MCF 10A (cell line): ENCODE measurements around the gene PPP2R5C. TPM values are rescaled to one million over a fixed set of nuclear protein-coding genes. Genes with fewer than 3 reads are reported as not detected.
A peak's percentile ranks its signal among the peaks of the same experiment; 100 is the strongest.
"Not testable (repeated sequence)": the region's sequence is repeated elsewhere in the genome, so short reads cannot be mapped to it uniquely, and the experiment has no call there.

ENCODE experiments used
- Bru-seq: library from RNA; stranded (reverse); fragments of 400-500 nt; gene quantifications from one replicate; lab custom pipeline; 2021; lab: Mats Ljungman, UMichigan
- BruChase-seq, 2 experiments: library from RNA; stranded (reverse); fragments of 400-500 nt; gene quantifications; one replicate each; lab custom pipeline; 2021; lab: Mats Ljungman, UMichigan
- BruUV-seq: library from RNA; stranded (reverse); fragments of 400-500 nt; replicated peaks from 2 replicates; lab custom pipeline; 2021; lab: Mats Ljungman, UMichigan
- CTCF ChIA-PET: fragments of 300-600 bp; sonication (Branson Sonifier 250); formaldehyde crosslinking; extraction: SDS; loops from one replicate; lab custom pipeline; 2021; ENCODE audit warnings: antibody characterized with exemption, inconsistent platforms; lab: Yijun Ruan, JAX
- POLR2A ChIA-PET: fragments of 300-600, 350-650 bp; sonication (Branson Sonifier 250); formaldehyde crosslinking; extraction: SDS; loops from one replicate; lab custom pipeline; 2020; ENCODE audit warnings: antibody characterized with exemption, inconsistent platforms; lab: Yijun Ruan, JAX
- DNase-seq: peaks from one replicate; pipeline ENCODE4 v3.0.0-alpha.2; 2018; ENCODE audit not compliant: unreplicated experiment
- H3K27ac Mint-ChIP-seq: one replicate; pipeline ENCODE4 v1.8.0; 2022; ENCODE audit warnings: mild to moderate bottlenecking, low read depth, mixed read lengths; ENCODE audit not compliant: unreplicated experiment
- H3K27me3 Mint-ChIP-seq: one replicate; pipeline ENCODE4 v1.8.0; 2022; ENCODE audit warnings: mixed read lengths; ENCODE audit not compliant: insufficient read depth, unreplicated experiment
- H3K36me3 Mint-ChIP-seq: one replicate; pipeline ENCODE4 v1.8.0; 2022; ENCODE audit warnings: mild to moderate bottlenecking, moderate library complexity, mixed read lengths; ENCODE audit not compliant: insufficient read depth, unreplicated experiment
- H3K4me1 Mint-ChIP-seq: one replicate; pipeline ENCODE4 v1.8.0; 2022; ENCODE audit warnings: mixed read lengths; ENCODE audit not compliant: insufficient read depth, unreplicated experiment
- H3K4me3 Mint-ChIP-seq: one replicate; pipeline ENCODE4 v1.8.0; 2022; ENCODE audit warnings: mild to moderate bottlenecking, moderate library complexity, mixed read lengths; ENCODE audit not compliant: unreplicated experiment
- H3K9me3 Mint-ChIP-seq: one replicate; pipeline ENCODE4 v1.8.0; 2022; ENCODE audit warnings: mixed read lengths; ENCODE audit not compliant: unreplicated experiment
- CTCF ChIP-seq: fragments of 200-600 bp; IDR thresholded peaks from one replicate; pipeline ENCODE4 v1.8.0; 2022; ENCODE audit warnings: antibody characterized with exemption, mild to moderate bottlenecking; ENCODE audit not compliant: unreplicated experiment
- intact Hi-C: fragments of 100-400 bp; cut with micrococcal nuclease; formaldehyde crosslinking; loops from 2 replicates; pipeline ENCODE4 v1.14.1; 2022
- long read RNA-seq: library from polyadenylated mRNA; stranded (forward); transcript quantifications from one replicate; pipeline ENCODE4 v2.0.0, GENCODE V29; 2022
- total RNA-seq: library from RNA; stranded (reverse); gene quantifications from 2 replicates; pipeline ENCODE4 v1.2.3, GENCODE V29; 2022

The PPP2R5C gene
- total RNA-seq, result 118 and 122 TPM in 2 replicates
- Bru-seq, nascent RNA, result percentile 77 among the genes with signal in this experiment
- BruChase-seq, experiment 1, labeled RNA remaining after a 6-hour chase, result percentile 80 among the genes with signal in this experiment
- percentile 74 among the genes with signal in this experiment for BruChase-seq, experiment 2, labeled RNA remaining after a 2-hour chase
- long read RNA-seq, full-length matches to known transcripts, result 127 of 160 reads
- long read RNA-seq, partial matches to known transcripts, result 9 of 160 reads
- long read RNA-seq, other reads (novel, unspliced or antisense), result 24 of 160 reads

GRCh38 chr14:101761032-101761880, at the start of gene PPP2R5C:
TSS of gene PPP2R5C (plus strand) at chr14:101761709. CDS start at chr14:101761894, 185 bp downstream.
- peaks cover 32% of the 10 kb centered on the region for H3K36me3 Mint-ChIP-seq
- ChIA-PET POLR2A (interaction anchor here (0.6 to 2.9 kb wide), 8 partner anchors 29 to 218 kb away, joined by 3 to 50 read pairs (median 10); no protein-coding TSS in a partner anchor), CTCF (interaction anchor here (0.5 to 1.7 kb wide), 2 partner anchors 10 to 332 kb away, joined by 5 to 10 read pairs; no protein-coding TSS in a partner anchor)
- no peaks in the 10 kb centered on the region for H3K27me3 Mint-ChIP-seq
- peak within 1 kb of the TSS; percentile 76 for H3K4me3 Mint-ChIP-seq
- H3K9me3 Mint-ChIP-seq, result peaks cover 6% of the 10 kb centered on the region
- no peak for TF ChIP-seq CTCF
- peak; percentile 87 for DNase-seq
- peaks cover 20% of the 10 kb centered on the region for H3K4me1 Mint-ChIP-seq
- intact Hi-C loops, result loop anchor here (2.0 to 5.0 kb wide), 2 partner anchors 28 to 39 kb away; no protein-coding TSS in a partner anchor
- BruUV-seq, result no TSS peak
- no peak within 1 kb of the TSS for H3K27ac Mint-ChIP-seq

GRCh38 chr14:101711857-101712233, 49.7 kb upstream of the PPP2R5C start:
- H3K27ac Mint-ChIP-seq, CTCF ChIA-PET, H3K27me3 Mint-ChIP-seq, POLR2A ChIA-PET, DNase-seq, BruUV-seq, H3K4me1 Mint-ChIP-seq, H3K4me3 Mint-ChIP-seq, H3K36me3 Mint-ChIP-seq, intact Hi-C loops, H3K9me3 Mint-ChIP-seq: not testable (repeated sequence)

DNA sequence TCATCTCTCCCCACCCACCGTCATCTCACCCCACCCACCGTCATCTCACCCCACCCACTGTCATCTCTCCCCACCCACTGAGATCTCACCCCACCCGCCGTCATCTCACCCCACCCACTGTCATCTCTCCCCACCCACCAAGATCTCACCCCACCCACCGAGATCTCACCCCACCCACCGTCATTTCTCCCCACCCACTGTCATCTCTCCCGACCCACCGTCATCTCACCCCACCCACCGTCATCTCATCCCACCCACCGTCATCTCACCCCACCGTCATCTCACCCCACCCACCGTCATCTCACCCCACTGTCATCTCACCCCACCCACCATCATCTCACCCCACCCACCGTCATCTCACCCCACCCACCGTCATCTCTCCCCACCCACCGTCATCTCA, 49.2 kb upstream of the PPP2R5C start:
- CTCF ChIA-PET, H3K4me1 Mint-ChIP-seq, DNase-seq, H3K9me3 Mint-ChIP-seq, POLR2A ChIA-PET, H3K36me3 Mint-ChIP-seq, H3K27me3 Mint-ChIP-seq, H3K4me3 Mint-ChIP-seq, H3K27ac Mint-ChIP-seq, BruUV-seq, intact Hi-C loops: not testable (repeated sequence)

DNA sequence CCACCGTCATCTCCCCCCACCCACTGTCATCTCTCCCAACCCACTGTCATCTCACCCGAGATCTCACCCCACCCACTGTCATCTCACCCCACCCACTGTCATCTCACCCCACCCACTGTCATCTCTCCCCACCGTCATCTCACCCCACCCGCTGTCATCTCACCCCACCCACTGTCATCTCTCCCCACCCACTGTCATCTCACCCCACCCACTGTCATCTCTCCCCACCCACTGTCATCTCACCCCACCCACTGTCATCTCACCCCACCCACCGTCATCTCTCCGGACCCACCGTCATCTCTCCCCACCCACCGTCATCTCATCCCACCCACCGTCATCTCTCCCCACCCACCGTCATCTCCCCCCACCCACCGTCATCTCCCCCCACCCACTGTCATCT, 48.4 kb upstream of the PPP2R5C start:
- CTCF ChIA-PET, H3K4me1 Mint-ChIP-seq, DNase-seq, H3K4me3 Mint-ChIP-seq, H3K27me3 Mint-ChIP-seq, H3K9me3 Mint-ChIP-seq, H3K36me3 Mint-ChIP-seq, BruUV-seq, POLR2A ChIA-PET, H3K27ac Mint-ChIP-seq, intact Hi-C loops: not testable (repeated sequence)

DNA sequence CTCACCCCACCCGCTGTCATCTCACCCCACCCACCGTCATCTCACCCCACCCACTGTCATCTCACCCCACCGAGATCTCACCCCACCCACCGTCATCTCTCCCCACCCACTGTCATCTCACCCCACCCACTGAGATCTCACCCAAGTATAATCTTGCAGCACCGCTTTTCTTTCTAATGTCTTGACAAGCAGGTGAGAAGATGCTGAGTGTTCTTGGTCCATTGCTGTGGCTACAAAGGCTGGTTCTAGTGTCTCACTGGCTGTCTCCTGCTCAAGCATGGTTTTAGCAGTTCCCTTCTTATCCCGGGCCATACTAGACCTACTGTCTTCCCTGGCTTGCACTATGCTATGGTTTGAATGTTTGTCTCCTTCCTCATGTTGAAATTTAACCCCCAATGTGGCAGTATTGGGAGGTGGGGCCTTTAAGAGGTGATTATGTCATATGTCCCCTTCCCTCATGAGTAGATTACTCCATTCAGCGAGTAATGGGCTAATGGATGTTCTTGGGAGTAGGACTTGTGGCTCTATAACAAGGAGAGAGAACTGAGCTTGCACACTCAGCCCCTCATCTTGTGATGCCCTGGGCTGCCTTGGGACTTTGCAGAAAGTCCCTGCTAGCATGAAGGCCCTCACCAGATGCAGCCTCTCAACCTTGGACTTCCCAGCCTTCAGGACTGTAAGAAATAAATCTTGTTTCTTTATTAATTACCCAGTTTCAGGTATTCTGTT, 47.7 kb upstream of the PPP2R5C start:
- H3K27ac Mint-ChIP-seq, result no peak overlapping the region
- H3K4me3 Mint-ChIP-seq, result no peak overlapping the region
- no peak for DNase-seq
- H3K4me1 Mint-ChIP-seq, result no peaks in the 10 kb centered on the region
- BruUV-seq, result no TSS peak
- H3K36me3 Mint-ChIP-seq, result no peaks in the 10 kb centered on the region
- CTCF ChIA-PET, result no interaction called here
- H3K9me3 Mint-ChIP-seq, result no peaks in the 10 kb centered on the region
- intact Hi-C loops, result no loop called here
- no peaks in the 10 kb centered on the region for H3K27me3 Mint-ChIP-seq
- TF ChIP-seq CTCF, result no peak
- POLR2A ChIA-PET, result no interaction called here
